ENCODE data around the gene ZNF79. TPM values are rescaled to one million over a fixed set of nuclear protein-coding genes. Genes with fewer than 3 reads are reported as not detected.

Gene ZNF79
- polyA plus RNA-seq, 4 donors = 7.0 to 7.7 (median 7.1) TPM

DNA sequence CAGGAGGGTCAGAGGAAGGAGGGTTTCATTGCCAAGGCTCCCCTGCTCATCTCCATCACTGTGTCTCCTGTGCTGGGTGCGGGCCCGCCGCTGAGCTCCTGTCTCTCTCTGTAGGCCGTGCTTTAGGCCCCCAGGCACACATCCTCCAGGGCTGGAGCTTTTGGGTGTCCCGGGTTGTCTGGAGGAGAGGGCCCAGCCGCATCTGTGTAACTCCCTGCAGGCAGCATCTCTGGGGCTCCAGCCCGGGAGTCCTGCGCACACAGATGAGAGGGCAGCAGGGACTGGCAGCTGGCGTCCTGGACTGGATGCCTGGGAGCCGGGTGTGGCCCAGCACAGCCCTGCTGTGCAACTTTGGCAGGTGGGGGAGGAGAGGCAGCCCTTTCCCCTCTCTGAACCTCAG lies 67.3 kb downstream of the ZNF79 start:
- no peak for DNase-seq (ENCODE audit: low read depth in 4 of 4, low spot score in 2 of 4)

DNA sequence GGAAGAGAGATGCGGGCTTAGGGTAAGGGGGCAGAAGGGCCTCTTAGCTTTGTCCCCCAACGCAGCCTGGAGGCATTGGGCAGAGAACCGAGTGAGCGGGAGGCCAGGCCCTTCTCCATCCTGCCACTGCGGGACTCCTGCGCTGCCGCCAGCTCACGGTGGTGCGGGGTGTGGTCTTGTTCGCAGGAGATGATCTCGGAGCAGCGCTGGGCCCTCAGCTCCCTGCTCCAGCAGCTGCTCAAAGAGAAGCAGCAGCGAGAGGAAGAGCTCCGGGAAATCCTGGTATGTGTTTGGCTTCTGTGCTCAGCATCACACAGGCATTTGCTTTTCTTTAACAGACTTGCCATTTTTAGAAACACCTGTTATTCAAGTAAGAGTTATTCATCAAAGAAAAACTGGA lies 68.4 kb downstream of the ZNF79 start:
- no peak for DNase-seq (ENCODE audit: low read depth in 4 of 4, low spot score in 2 of 4)

DNA sequence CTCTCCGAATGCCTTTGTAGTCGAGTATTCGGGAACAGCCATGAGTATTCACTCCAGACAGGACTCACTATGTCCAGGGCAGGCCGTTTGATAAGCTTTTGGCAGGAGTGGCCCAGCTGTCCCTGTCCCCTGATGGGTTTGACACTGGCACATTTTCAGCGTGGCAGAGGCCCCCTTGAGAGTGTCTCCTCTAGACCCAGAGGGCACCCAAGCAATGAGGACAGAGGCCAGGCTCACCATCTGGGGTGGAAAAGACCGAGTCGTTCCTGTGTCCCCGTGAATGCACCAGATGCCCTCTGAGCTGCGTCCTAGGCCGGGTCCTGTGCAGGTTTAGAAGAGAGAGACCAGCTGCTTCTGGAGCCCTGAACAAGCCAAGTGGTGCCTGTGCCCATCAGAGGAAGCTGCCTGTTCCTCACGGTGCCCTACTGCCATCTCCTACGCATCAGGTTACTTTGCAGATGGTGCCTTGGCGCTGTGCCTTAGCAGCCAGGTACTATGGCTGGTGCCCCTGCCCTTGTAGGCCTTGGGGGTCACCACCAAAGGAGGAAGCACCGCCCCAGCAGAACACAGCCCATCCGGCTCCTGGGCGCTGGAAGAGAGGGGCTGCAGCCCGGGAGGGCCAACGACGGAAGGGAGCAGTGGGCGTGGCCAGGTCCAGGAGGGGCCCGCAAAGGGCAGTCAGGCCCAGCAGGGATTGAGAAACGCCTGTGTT lies 69.6 kb downstream of the ZNF79 start:
- no peak for DNase-seq (ENCODE audit: low read depth in 4 of 4, low spot score in 2 of 4)

DNA sequence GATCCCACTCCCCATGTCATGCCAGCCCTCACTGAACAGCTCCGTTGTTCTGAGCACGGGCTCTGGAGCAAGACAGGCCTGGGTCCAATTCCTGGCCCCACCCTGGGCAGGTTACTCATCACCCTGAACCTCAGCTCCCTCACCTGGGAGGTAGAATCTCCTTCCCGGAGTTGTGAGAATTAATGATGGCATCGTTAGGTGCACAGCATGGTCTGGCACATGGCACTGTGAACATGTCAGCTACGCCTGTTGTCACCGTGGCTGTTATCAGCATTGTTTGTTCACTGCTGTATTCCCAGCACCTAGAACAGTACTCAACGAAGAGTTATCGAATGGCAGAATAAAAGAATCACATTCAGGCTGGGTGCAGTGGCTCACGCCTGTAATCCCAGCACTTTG lies 70.1 kb downstream of the ZNF79 start:
- DNase-seq (ENCODE audit: low read depth in 4 of 4, low spot score in 2 of 4) = no peak

Other genes with a start within 250 kb of the ZNF79 start
- 10 to 100 TPM; 12.9 to 19.8 (median 16.7) TPM for gene GARNL3, start 159.6 kb upstream of the ZNF79 start, polyA plus RNA-seq (ENCODE audit: insufficient read length in 4 of 4)
- 10 to 100 TPM; 13.9 to 31.6 (median 22.1) TPM for gene SLC2A8, start 27.2 kb upstream of the ZNF79 start, polyA plus RNA-seq (ENCODE audit: insufficient read length in 4 of 4)
- 1,000 to 10,000 TPM; 1,443 to 1,801 (median 1,637) TPM for gene RPL12, start 27.0 kb downstream of the ZNF79 start, polyA plus RNA-seq (ENCODE audit: insufficient read length in 4 of 4)
- gene LRSAM1, start 27.1 kb downstream of the ZNF79 start, polyA plus RNA-seq (ENCODE audit: insufficient read length in 4 of 4) = 10 to 100 TPM; 14.2 to 26.1 (median 19.1) TPM
- gene STXBP1, start 187.9 kb downstream of the ZNF79 start, polyA plus RNA-seq (ENCODE audit: insufficient read length in 4 of 4) = 10 to 100 TPM; 23.6 to 38.6 (median 31.6) TPM

Data from left renal cortex interstitium (tissue), 4 donors.